Amygdala (tissue), 56 donors: Measurements from ENCODE around the gene SDC1.
"Not testable (repeated sequence)": the region's sequence is repeated elsewhere in the genome, so short reads cannot be mapped to it uniquely, and the experiment has no call there.

ENCODE experiments used
- DNase-seq, 56 donors: peaks; one replicate each; lab custom pipeline; 2025; lab: John Stamatoyannopoulos, UW

SDC1 gene

GRCh38 chr2:20199633-20200270, 25.2 kb downstream of the SDC1 start:
- DNase-seq = no peak

- DNase-seq = no peak
Observed at GRCh38 chr2:20198796-20199632, 25.9 kb downstream of the SDC1 start.

- no peak for DNase-seq
Observed at GRCh38 chr2:20198001-20198400, 26.9 kb downstream of the SDC1 start.

GRCh38 chr2:20197192-20197591, 27.7 kb downstream of the SDC1 start:
- DNase-seq = no peak

- no peak for DNase-seq
Observed at GRCh38 chr2:20196657-20197161, 28.2 kb downstream of the SDC1 start.

GRCh38 chr2:20196053-20196656, 28.8 kb downstream of the SDC1 start:
- no peak for DNase-seq

- DNase-seq = no peak
Observed at GRCh38 chr2:20195431-20196033, 29.4 kb downstream of the SDC1 start.

- not testable (repeated sequence) for DNase-seq
Observed at GRCh38 chr2:20195016-20195411, 29.9 kb downstream of the SDC1 start.

GRCh38 chr2:20194097-20195015, 30.6 kb downstream of the SDC1 start:
- DNase-seq = no peak

GRCh38 chr2:20193185-20193584, 31.7 kb downstream of the SDC1 start:
- no peak for DNase-seq

GRCh38 chr2:20192781-20193180, 32.1 kb downstream of the SDC1 start:
- DNase-seq = no peak

GRCh38 chr2:20191714-20192569, 33.0 kb downstream of the SDC1 start:
- no peak for DNase-seq

- peak in 1 of 56 donors; percentile 9 for DNase-seq
Observed at GRCh38 chr2:20190876-20191713, 33.8 kb downstream of the SDC1 start.

- no peak for DNase-seq
Observed at GRCh38 chr2:20190170-20190569, 34.8 kb downstream of the SDC1 start.

- DNase-seq = no peak
Observed at GRCh38 chr2:20189299-20189931, 35.5 kb downstream of the SDC1 start.

- DNase-seq = no peak
Observed at GRCh38 chr2:20188851-20189250, 36.1 kb downstream of the SDC1 start.

- no peak for DNase-seq
Observed at GRCh38 chr2:20188201-20188600, 36.7 kb downstream of the SDC1 start.

- no peak for DNase-seq
Observed at GRCh38 chr2:20187331-20187730, 37.6 kb downstream of the SDC1 start.
